Hair follicle dermal papilla cell (primary cell): ENCODE measurements around the gene TMEM139. TPM values are rescaled to one million over a fixed set of nuclear protein-coding genes. Genes with fewer than 3 reads are reported as not detected.

Experiments used
- small RNA-seq: library from RNA; depleted of rRNA; stranded (forward); fragments of <200 nt; gene quantifications from one replicate; pipeline ENCODE3, GENCODE V24; 2012
- total RNA-seq: library from RNA; depleted of rRNA; stranded (reverse); fragments of >200 nt; gene quantifications from 2 replicates; pipeline ENCODE4 v1.2.3, GENCODE V29; 2012

Gene TMEM139
- not detected in 2 replicates for total RNA-seq

DNA sequence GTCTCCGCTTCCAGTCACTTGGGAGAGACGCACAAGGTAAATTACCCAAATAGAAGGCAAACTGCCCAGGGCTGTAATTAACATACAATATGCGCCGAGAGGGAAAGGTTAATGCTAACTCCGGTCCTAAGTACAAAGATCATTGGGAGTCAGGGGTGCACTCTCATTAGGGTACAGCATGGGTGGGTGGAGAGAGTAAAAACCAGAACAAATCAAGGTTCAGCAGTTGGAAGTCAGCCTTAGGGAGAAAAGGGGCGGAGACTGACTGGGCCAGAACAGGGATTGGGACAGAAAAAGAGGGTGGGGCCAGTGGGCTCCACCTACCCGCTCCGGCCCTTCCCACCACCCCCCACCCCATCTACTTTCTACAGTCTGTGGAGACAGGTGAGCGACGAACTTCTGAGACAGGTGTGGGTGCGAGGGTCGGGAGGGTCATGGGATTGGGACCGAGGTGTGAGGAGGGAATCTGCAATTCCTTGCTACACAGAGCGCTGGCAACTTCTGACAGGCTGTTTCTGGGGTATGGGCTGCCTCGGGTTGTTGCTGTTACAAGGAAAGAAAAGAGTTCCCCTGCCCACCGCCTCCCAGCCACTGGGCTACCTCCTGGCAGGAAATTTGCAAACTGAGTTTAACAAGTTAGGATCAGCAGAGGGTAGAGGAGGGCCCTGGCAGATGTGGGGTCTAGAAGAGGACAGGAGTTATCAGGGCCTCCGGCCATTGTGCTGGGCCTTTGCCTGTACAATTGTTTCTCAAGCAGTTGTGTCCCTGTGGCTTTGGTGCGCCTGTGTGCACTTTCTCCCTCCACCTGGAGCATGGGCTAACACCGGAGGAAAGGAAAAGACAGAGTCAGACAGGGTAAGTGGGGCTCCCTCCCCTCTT lies at the start of gene TMEM139:
Gene TMEM139, plus strand, starts transcription at position 368 of the 879 bp plus-strand sequence. CDS start 1,000 bp downstream, outside the sequence.

DNA sequence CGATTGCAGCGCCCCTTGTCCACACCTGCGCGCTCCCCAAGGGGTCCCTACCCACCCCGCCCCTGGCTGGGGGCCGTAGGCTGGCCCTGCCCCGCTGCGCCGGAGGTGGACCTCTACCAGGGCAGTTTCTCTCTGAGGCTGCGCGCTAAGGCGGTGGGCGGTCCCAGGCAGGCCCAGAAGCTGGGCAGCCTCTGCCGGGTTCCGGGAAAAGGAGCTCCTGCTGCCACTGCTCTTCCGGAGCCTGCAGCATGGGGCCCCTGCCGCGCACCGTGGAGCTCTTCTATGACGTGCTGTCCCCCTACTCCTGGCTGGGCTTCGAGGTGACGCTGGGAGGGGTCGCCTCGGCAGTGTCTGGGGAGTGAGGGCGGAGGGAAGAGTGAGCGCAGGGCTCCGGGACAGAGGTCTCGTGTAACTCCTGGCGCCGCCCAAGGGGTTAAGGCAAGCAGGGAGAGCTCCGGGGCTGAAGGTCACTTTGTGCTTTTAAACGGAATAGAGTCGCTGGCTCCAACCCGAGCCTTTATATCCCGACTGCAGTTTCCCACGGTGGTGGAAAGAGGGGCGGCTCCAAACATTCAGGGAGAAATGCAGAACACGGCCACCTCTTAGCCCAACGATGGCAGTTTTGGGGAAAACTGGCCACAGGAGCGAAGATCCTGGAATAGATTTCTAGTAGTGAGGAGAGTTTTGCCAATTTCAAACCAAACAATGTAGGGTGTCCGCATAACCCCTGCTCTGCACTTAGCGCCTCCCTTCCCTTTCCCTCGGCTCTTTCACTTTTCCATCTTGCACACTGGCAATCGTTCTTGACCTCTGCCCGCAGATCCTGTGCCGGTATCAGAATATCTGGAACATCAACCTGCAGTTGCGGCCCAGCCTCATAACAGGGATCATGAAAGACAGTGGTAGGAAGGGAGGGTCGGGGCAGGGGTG lies 21.2 kb upstream of the TMEM139 start, which contains the start of gene GSTK1:
Gene GSTK1, plus strand, starts transcription at position 176 of the 930 bp plus-strand sequence. Its CDS starts 73 bp downstream, at position 249.

DNA sequence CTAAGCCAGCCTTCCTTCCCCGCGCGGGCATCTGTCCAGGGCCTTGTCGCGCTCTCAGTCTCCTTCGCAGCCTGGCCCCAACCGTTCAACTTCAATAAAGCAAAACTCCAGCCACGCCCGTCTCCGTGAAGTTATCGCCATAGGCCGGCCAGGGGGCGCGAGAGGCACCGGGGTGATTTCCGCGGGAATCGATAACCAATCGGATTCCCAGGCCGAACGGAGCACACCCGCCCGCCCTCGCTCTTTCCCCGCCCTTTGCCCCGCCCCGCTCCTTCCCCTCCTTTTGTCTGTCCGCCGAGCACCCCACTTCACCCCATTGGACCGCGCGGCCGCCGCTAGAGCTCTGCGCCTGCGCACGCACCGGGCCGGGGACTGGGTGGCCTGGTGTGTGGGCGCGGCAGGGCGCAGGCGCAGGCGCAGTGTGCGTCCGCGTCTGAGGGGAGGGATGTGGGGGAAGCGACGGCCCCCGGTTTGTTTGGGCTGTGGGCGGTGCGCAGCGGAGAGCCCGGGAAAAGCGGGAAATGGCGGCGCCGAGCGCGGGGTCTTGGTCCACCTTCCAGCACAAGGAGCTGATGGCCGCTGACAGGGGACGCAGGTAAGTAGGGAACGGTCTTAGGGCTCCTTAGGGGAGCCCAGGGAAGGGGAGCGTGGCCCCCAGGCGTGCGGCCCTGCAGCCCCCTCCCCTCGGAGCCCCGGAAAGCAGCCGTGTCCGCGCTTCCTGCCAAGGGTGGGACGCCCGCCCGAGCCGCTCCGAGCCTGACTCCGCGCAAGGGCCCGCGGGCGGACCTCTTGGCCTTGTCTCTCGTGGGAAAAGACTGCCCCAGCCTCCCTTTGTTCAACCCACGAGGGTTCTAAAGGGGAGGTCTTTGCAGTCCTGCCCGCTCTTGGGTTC lies 3.4 kb downstream of the TMEM139 start, which contains the start of gene CASP2:
Gene CASP2, plus strand, starts transcription at position 417 of the 892 bp plus-strand sequence. Its CDS starts 105 bp downstream, at position 522.

DNA sequence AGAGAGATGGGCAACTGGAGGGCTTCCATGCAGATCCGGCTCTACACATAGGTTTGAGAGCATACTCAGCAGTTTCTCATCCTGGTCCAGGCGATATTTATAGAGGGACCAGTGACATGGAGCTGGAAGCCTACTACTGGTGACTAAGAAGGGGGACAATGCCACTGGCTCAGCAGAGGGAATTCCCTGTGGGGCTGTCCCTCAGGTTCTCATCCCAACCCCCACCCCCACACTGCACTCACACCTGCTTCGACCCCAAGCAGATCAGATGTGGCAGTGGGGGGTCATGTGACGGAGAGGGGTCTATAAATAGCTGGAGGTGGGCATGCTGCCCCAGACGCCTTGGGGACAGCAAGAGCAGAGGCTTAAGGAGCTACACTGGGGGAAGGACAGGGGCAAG lies 31.0 kb downstream of the TMEM139 start, which contains the start of gene CLCN1:
Gene CLCN1, plus strand, starts transcription at position 336 of the 400 bp plus-strand sequence. CDS start 102 bp downstream, outside the sequence.

Small RNAs within 50 kb of the gene (small RNA-seq; reads per million reads assigned to genes)
- gene RN7SL481P (not detected), gene RN7SL535P (not detected)

Other genes starting within 250 kb of the TMEM139 start
- not detected in 2 replicates for gene OR6V1, start 232.6 kb upstream of the TMEM139 start, total RNA-seq
- gene PIP, start 152.9 kb upstream of the TMEM139 start, total RNA-seq: not detected in 2 replicates
- not detected in 2 replicates for gene TAS2R39, start 101.5 kb upstream of the TMEM139 start, total RNA-seq
- not detected in 2 replicates for gene TAS2R40, start 62.9 kb upstream of the TMEM139 start, total RNA-seq
- 93.0 and 96.8 TPM in 2 replicates for gene GSTK1, start 21.5 kb upstream of the TMEM139 start, total RNA-seq
- gene CASP2, start 3.4 kb downstream of the TMEM139 start, total RNA-seq: 8.1 and 9.6 TPM in 2 replicates
- under 0.01 TPM in 1 of 2 replicates, not detected in the other for gene CLCN1, start 31.2 kb downstream of the TMEM139 start, total RNA-seq
- 1.3 and 1.8 TPM in 2 replicates for gene FAM131B, start 77.8 kb downstream of the TMEM139 start, total RNA-seq
- gene ZYX, start 96.4 kb downstream of the TMEM139 start, total RNA-seq: 75.5 and 93.1 TPM in 2 replicates
- gene EPHA1, start 123.9 kb downstream of the TMEM139 start, total RNA-seq: not detected in 2 replicates
- gene TAS2R60, start 158.5 kb downstream of the TMEM139 start, total RNA-seq: not detected in 2 replicates
- 0.49 TPM in 1 of 2 replicates, not detected in the other for gene TAS2R41, start 192.9 kb downstream of the TMEM139 start, total RNA-seq